Measurements from ENCODE around the gene EFNB3.

GRCh38 chr17:7711051-7711755, 6.2 kb downstream of the EFNB3 start:
- TF ChIP-seq EZH2phosphoT487 (conservative IDR thresholded peaks at IDR 0.05; ENCODE audit: low read length), result no peak
- TF ChIP-seq CTCF (IDR thresholded peaks at IDR 0.05; ENCODE audit: insufficient read depth, low read length, poor library complexity, severe bottlenecking), result no peak
